Glomerular visceral epithelial cell (primary cell): Measurements from ENCODE around the gene ANGEL1.

Source experiments
- DNase-seq: peaks from one replicate; pipeline ENCODE4 v3.0.0-alpha.2; 2016; ENCODE audit errors: extremely low spot score

The ANGEL1 gene

DNA sequence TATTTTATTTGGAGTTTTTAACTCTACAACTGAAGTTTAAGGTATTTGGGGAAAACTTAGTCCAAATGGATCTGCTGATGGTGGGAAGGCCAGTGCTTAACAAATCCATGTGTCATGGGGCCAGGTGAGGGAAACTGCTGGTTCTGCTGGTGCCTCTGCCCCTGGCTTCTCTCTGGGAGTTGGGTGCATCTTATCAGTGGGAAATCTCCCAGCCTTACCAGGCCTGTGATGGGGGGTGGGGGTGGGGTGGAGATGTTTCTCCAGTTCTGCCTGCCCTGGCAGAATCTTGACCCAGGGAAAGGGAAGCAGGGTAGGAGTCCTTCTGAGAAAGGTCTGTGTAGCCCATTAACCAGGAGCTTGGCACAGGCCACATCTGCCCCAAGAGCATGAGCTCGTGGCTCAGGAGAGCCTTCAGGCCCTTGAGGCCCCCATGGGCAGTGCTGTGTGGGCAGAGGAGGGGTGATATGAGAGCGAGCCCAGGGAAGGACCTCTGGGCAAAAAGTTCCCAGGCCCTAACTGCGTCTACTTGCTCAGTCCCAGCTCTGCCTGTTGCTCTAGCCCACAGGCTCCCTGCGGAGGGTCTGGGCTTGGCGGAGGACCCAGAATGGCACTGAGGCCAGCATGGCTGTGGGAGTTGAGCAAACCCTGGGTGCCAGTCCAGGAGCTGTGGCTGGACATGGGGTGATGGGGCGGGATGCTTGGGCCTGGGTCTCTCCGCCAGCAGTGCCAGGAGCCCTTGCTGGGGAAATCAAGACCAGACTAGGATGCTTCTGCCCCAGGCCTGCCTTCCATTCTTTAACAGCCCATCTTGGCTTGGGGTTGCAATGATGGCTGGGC, 33.2 kb downstream of the ANGEL1 start:
- DNase-seq: no peak

DNA sequence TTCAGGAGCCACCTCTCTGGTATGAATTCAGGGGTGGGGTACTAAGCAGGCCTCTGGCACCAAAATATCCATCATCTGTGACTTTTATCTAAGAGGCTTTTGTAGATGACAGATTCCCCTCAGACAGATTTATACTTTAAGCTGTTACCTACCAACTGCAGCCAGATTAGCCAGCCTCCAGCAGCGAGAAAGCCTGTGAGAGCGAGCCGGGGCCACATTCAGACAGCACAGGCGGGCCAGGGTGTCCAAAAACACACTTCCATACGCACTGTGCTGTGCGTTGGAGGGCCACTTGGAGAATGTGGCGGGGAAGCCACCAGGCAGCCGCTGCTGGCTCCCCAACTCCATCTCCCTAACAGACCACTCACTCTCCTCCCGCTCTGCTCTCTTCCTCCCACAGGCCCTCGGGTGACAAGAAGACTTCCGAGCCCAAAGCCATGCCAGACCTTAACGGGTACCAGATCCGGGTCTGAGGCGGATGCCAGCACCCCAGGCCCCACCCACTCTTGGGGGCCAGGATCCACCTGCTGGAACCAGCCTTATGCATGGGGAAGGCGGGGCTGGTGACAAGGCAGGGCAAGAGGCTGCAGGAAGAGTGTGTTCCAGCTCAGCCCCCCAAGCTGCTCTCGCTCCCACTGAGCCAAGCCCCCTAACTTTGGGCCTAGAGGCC, 34.0 kb downstream of the ANGEL1 start:
- no peak for DNase-seq

DNA sequence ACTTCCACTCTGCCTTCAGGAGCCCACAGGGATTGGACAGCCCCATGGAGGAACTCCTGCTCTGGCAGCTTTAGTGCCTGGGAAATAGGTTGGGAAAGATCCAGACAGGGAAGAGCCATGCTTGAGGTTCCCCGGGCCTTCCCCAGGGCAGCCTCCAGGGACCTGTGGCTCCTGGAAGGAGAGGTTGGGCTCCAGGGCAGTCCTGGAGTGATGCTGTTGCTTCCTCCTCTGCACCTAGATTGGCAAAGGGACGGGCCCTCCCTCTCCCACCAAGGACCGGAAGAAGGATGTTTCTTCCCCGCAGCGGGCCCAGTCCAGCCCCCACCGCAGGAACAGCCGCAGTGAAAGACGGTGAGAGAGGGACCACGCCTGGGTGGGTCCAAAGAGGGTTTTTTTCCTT, 35.0 kb downstream of the ANGEL1 start:
- no peak for DNase-seq

DNA sequence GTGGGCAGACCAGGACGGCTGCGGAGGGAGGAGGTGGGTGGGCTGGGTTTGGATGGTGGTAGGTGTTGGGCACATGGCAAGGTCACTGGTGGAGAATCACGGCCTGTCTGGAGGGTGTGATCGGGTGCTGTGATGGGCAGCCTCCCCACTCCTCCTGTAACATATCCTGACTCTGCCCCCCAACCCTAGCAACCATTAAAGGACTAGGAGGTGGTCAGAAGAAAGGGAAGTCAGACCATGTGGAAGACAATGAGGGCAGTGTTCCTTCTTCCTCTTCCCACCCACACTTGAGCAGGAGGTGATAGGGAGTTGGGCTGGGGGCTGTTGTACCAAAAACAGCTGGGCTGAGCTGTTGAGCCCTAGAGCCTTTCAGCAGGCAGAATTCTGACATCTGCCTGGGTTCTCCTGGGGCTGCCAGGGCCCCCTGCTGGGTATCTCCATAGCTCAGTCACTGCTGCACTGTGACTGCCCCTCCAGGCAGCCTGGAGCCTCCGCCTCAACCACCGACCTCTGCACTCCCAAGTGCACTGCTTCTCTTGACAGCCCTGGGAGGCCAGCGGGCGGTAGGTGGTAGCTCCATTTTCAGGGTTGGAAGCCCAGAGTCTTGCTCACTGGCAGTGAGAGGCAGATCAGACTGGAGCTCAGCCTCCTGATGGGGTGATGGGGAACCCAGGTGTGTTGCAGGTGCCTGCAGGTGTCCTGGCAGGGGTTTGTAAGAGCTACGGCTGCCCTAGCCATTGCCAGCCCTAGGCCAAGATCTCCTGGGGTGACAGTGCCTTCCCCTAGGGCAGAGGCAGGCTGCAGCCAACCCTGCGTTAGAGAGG, 36.0 kb downstream of the ANGEL1 start:
- no peak for DNase-seq

GRCh38 chr14:76775695-76776427, 36.8 kb downstream of the ANGEL1 start:
- DNase-seq: no peak

GRCh38 chr14:76774821-76775694, 37.6 kb downstream of the ANGEL1 start:
- DNase-seq: no peak

DNA sequence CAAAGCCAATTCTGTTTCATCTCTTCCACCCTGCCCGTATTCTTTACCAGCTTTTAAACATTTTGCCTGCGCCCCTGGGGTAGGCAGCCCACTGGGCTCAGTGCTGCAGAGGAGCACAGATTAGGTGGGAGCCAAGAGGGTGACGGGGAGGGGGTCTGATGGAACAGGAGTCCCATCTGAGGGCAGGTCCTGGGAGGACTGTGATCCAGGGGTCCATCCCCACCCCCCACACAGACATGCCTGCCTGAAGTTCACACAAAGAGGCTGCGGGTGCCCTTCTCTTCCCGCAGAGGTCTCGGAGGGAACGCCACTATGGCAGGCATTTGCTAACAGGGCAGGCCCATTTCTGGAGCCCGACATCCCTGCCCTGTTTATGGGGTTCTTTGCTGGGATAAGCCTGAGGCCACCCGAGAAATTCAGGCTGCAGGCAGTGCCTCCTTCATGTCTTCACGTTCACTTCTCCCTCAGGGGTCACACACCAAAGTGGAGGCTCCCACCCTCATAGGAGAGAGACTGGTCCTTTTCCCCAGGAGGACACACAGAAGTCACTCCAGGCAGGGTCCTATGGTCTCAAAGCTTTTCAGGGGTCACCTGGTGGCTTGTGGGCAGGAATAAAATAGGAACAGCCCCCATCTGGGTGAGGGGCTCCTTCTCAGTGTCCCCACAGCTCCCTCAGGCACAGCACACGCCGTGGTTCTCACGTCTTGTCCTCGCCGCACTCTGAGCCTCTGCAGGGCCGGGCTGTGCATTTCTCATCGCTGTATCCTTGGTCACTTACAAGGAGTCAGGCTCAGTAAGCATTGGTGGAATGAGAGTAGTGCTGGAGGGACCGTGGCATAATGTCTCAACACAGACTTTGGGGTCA, 38.5 kb downstream of the ANGEL1 start:
- DNase-seq: no peak

GRCh38 chr14:76773188-76773885, 39.3 kb downstream of the ANGEL1 start:
- peak; percentile 71 for DNase-seq

GRCh38 chr14:76772300-76773187, 40.1 kb downstream of the ANGEL1 start:
- DNase-seq: no peak

DNA sequence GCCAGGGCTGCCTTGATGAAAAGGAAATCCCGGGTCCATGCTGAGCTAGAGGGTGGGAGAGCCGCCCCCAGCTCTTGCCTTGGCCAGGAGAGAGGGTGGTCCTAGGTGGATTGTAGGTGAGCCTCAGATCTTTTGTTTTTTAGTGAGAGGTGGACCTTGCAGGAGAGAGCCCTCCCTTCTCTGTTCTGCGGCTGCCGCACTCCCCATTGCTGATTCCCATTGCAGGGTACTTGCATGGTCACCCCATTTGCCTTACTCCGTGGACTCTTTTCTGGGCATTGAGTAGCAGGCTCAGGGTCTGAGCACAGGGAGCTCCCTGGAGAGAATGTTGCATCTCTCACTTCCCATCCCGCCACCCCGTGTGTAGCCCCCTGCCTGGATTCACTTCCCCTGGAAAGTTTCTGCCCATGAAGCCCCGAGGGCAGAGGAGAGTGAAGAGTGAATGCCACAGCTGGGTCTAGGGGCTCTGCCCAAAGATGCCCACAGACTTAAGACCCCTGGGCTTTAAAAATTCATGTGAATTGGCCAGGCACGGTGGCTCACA, 41.2 kb downstream of the ANGEL1 start:
- no peak for DNase-seq

- DNase-seq: no peak
Measured at GRCh38 chr14:76770521-76771436, 41.9 kb downstream of the ANGEL1 start.

DNA sequence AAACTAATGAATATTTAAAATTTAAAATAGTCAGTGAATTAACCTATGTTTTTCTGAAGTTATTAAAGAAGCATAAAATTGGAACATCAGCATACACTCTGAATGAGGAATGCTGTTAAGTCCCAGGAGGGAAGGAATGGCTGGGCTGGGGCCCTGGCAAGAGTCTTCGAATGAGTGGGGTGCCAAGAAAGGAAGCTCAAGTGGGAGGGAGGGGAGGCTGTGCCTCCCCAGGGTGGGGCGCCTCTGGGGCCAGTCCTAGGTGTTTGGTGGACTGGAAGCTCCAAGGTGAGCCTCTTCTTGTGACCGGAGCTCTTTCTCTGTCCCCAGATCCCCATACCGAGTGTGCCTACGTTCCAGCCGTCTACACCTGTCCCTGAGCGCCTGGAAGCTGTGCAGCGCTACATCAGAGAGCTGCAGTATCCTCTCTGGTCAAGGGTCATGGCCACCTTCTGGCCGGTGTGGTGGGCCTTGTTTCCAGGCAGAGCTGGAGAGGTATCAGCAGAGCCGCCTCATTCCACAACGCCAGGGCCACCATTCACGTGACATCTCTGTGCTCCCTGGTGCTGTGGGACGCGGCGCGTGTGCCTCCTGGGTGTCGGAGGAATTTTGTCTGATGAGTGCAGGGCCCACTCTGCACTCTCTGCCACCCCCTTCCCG, 42.9 kb downstream of the ANGEL1 start:
- DNase-seq: no peak

DNA sequence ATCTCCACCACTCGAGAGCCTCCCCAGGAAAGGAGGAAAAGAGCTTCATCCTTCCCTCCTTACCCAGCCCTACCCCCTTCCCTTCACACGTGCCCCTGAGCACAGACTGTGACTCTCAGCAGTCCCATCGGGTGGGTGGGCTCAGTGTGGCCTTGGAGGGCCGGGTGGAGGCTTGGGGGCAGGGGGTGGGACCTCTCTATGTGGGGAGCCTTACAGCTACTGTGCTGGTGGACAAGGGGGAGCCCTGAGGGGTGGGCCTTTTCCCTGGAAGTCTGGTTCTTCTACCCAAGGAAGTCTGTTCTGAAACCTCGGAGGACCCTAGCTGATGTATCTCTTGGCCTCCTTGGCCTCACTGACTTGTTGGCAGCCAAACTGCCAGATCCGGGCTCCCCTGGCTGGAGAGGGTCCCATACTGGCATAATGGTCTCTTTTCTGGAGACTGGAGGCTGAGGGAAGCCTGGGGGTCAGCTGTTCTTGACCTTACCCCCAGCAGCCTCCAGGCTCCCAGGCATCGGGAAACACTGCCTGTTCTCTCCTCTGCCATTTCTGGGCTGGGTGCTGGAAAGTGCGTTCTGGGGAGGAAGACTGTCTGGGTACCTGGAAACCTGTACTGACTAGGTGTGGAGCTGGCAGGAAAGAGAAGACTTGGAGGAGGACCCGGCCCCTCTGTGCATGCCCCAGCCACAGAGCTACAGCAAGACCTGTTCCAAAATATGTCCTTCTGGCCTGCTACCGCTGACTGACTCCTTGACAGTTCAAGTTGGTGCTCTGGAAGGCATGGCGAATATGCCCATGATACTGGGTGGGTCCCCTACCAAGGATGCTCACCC, 43.8 kb downstream of the ANGEL1 start:
- no peak for DNase-seq

DNA sequence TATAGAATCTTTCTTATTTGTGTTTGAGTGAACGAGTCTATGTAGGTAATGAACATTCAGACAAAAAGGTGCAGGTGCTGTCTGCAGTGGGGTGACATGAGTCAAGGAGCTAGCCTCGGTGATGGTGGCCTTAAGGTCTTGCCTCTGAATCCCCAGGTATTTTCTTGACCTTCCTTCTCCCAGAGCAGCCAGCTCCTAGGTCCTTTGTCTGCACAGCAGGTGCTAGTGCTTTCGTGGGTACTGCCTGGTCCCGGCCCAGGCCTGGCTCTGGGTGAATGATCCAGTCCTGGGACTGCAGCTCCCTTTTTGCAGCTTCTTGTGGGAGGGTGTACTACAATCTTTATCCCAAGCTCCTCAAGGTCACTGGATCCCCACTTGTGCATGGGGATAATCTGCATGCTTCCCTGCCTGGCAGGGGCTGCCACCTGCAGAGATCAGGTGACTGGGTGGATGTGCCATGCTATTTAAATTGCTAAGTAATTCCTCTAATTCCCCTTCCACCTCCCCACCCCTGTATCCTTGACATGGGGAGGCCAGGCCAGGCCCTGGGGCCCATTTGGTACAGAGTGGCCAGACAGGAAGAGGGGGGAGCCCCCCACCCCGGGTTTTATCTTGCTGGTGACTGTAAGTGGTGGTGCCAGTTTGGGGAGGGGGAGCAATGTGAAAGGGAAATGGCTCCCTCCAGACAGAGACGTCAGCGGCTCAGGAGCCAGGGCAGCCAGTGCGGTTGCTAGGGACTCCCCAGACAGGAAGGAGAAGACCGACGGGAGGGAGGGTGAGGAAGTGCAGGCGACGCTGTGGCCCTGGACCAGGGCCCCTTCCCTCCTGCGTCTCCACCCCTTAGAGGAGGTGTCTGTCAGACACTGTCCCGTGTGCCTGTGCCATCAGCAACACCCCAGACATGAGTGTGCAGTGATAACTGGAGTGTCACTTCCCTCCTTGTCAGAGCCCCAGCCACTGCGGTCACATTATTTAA, 44.7 kb downstream of the ANGEL1 start:
- no peak for DNase-seq
